Erythroblast (primary cell): Measurements from ENCODE around the gene CGB7.

Experiments
- GATA1 ChIP-seq: IDR thresholded peaks from 2 replicates; pipeline ENCODE4 v1.6.1; 2011; ENCODE audit warnings: low read depth, mild to moderate bottlenecking, control low read depth, low read length, moderate library complexity
- POLR2A ChIP-seq: IDR thresholded peaks from 2 replicates; pipeline ENCODE4 v1.6.1; 2011; ENCODE audit warnings: mild to moderate bottlenecking, low read length

DNA sequence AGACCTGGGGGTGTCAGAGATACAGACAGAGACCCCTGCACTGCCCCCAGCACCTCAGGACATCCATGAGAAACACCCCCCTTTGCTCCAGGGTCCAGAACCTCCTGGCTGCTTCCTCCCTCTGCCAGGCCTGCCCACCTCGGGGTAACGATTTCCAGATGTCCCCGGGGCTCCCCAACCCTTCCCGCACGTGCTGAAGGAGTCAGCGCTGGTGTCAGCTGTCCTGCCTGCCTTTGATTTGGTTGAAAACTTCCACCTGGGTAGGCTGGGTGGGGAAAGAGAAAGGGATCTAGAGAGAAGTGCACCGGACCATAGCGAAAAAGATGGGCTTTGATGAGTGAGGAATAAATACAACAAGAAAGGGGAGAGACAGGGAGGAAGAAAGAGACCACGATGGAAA is 1.5 kb upstream of the CGB7 start:
- TF ChIP-seq POLR2A (no peak), GATA1 (no peak)
